Loucy (cell line): ENCODE measurements around the gene BBC3.

Source experiments
- H2AFZ ChIP-seq: fragments of 200-600 bp; sonication (generic); 2 replicates; pipeline ENCODE4 v1.6.0; 2016; ENCODE audit warnings: antibody characterized with exemption, mild to moderate bottlenecking, low read length, moderate library complexity
- H3F3A ChIP-seq: fragments of 200-600 bp; 2 replicates; pipeline ENCODE4 v1.6.0; 2016; ENCODE audit warnings: antibody characterized with exemption, low read depth, mild to moderate bottlenecking
- H3K27me3 ChIP-seq: fragments of 200-600 bp; sonication (generic); 2 replicates; pipeline ENCODE4 v1.6.1; 2014; ENCODE audit warnings: low read length, mild to moderate bottlenecking; ENCODE audit not compliant: insufficient read depth, poor library complexity, severe bottlenecking
- H3K36me3 ChIP-seq: fragments of 200-600 bp; sonication (generic); 2 replicates; pipeline ENCODE4 v1.6.1; 2016; ENCODE audit warnings: low read length; ENCODE audit not compliant: insufficient read depth
- H3K4me1 ChIP-seq: fragments of 200-600 bp; sonication (generic); 2 replicates; pipeline ENCODE4 v1.5.1; 2014; ENCODE audit warnings: low read length, mild to moderate bottlenecking; ENCODE audit not compliant: insufficient read depth, poor library complexity, severe bottlenecking
- H3K4me2 ChIP-seq: fragments of 200-600 bp; sonication (generic); 2 replicates; pipeline ENCODE4 v1.6.0; 2014; ENCODE audit warnings: antibody characterized with exemption, low read length, low read depth, mild to moderate bottlenecking; ENCODE audit not compliant: poor library complexity, severe bottlenecking
- H3K4me3 ChIP-seq: fragments of 200-600 bp; sonication (generic); 2 replicates; pipeline ENCODE4 v1.5.1; 2014; ENCODE audit warnings: low read length, mild to moderate bottlenecking, mixed read lengths; ENCODE audit not compliant: poor library complexity, severe bottlenecking
- H3K79me2 ChIP-seq: fragments of 200-600 bp; sonication (generic); 2 replicates; pipeline ENCODE4 v1.6.1; 2014; ENCODE audit warnings: low read length; ENCODE audit not compliant: insufficient read depth
- H3K9ac ChIP-seq: fragments of 200-600 bp; sonication (generic); 2 replicates; pipeline ENCODE4 v1.6.0; 2014; ENCODE audit warnings: mild to moderate bottlenecking, low read depth, low read length, moderate library complexity; ENCODE audit not compliant: poor library complexity, severe bottlenecking
- H3K9me2 ChIP-seq: fragments of 200-600 bp; sonication (generic); replicated peaks from 2 replicates; pipeline ENCODE4 v1.6.1; 2016; ENCODE audit warnings: low read depth, low read length, mixed read lengths
- H3K9me3 ChIP-seq: fragments of 200-600 bp; sonication (generic); 2 replicates; pipeline ENCODE4 v1.6.1; 2014; ENCODE audit warnings: mild to moderate bottlenecking, antibody characterized with exemption, low read length, low read depth; ENCODE audit not compliant: insufficient read depth
- H4K20me1 ChIP-seq: fragments of 200-600 bp; sonication (generic); 2 replicates; pipeline ENCODE4 v1.6.0; 2014; ENCODE audit warnings: antibody characterized with exemption, low read length, mild to moderate bottlenecking; ENCODE audit not compliant: insufficient read depth, poor library complexity, severe bottlenecking
- EZH2phosphoT487 ChIP-seq: fragments of 200-600 bp; IDR thresholded peaks from 2 replicates; pipeline ENCODE4 v1.6.1; 2018; ENCODE audit warnings: antibody characterized with exemption, mild to moderate bottlenecking, moderate library complexity, borderline replicate concordance
- TF ChIP-seq, protein P1 (sequence below): fragments of 200-600 bp; sonication (generic); conservative IDR thresholded peaks from 2 replicates; pipeline ENCODE4 v1.5.1; 2014; ENCODE audit warnings: mild to moderate bottlenecking, antibody characterized with exemption, low read length

The BBC3 gene

DNA sequence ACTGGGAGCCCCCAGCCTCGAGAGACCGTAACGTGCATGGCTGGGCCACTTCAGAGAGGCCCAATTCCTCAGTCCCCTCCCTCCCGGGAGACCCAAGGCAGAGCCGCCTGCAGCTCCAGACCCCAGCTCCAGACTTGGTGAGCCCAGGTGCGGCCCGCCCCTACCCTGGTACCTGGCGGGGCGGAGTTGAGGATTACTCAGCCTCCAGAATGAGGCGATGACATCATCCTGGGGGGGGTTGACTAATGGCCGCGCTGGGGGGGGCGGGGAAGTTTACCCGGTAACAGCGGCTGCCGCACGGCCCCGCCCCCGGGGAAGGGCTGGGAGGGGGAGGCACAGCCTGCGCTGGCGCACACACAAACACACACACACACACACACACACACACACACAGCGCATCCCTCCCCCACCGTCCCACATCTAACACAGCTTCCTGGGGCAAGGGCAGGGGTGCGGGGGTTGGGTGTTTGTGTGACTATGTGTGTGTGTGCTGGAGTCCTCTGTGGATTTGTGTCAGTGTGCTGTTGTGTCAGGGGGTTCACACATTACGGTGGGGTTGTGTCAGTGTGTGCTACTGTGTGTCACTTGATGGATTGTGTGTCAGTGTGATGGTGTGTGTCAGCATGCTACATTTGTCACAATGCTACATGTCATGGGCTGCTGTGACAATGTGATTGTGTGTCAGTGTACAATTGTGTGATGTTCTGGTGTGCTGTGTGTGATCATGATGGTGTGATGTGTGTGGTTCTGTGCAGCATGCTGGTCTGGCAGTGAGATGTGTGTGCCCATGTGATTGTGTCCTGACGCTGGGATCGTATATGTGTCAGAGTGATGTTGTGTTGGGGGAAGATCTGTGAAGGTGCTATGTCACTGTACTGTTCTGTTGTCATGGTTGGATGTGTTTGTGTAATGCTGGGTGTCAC is 10.3 kb upstream of the BBC3 start:
- no peak overlapping the region for H2AFZ ChIP-seq
- TF ChIP-seq, protein P1, sequence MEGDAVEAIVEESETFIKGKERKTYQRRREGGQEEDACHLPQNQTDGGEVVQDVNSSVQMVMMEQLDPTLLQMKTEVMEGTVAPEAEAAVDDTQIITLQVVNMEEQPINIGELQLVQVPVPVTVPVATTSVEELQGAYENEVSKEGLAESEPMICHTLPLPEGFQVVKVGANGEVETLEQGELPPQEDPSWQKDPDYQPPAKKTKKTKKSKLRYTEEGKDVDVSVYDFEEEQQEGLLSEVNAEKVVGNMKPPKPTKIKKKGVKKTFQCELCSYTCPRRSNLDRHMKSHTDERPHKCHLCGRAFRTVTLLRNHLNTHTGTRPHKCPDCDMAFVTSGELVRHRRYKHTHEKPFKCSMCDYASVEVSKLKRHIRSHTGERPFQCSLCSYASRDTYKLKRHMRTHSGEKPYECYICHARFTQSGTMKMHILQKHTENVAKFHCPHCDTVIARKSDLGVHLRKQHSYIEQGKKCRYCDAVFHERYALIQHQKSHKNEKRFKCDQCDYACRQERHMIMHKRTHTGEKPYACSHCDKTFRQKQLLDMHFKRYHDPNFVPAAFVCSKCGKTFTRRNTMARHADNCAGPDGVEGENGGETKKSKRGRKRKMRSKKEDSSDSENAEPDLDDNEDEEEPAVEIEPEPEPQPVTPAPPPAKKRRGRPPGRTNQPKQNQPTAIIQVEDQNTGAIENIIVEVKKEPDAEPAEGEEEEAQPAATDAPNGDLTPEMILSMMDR, result no peak
- no peak for TF ChIP-seq EZH2phosphoT487
- peak overlapping the region; percentile 8 for H3K4me3 ChIP-seq
- peaks cover 16% of the 10 kb centered on the region for H3K4me1 ChIP-seq
- H3K9me3 ChIP-seq, result no peaks in the 10 kb centered on the region
- peak overlapping the region; percentile 37 for H3K4me2 ChIP-seq
- no peaks in the 10 kb centered on the region for H4K20me1 ChIP-seq
- no peaks in the 10 kb centered on the region for H3K36me3 ChIP-seq
- H3K27me3 ChIP-seq, result peaks cover 4% of the 10 kb centered on the region
- H3K9ac ChIP-seq, result no peak overlapping the region
- H3F3A ChIP-seq, result peaks cover 4% of the 10 kb centered on the region; the same call in 1 of the 2 replicates
- H3K79me2 ChIP-seq, result no peaks in the 10 kb centered on the region
- H3K9me2 ChIP-seq, result no peaks in the 10 kb centered on the region

DNA sequence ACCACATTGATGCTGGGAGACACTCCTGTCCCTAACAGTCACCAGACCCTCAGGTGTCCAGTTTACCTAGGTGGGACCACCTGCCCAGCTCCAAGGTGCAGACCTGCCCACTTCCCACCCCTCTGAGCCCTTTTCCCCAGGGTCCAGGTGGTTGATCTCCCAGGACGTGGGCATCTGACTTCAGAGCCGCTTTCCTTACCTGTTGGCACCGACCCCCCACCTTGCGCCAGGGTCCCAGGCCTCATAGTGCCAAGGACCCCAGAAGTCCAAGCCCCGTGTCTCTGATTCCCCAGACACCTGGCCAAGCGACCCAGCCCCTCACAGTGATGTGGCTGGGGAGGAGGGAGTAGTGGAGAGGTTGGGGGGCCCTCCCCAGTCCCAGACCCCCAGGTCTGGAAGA is 9.6 kb upstream of the BBC3 start:
- H3K27me3 ChIP-seq, result peaks cover 4% of the 10 kb centered on the region
- H4K20me1 ChIP-seq, result no peaks in the 10 kb centered on the region
- no peaks in the 10 kb centered on the region for H3K9me2 ChIP-seq
- H3K4me2 ChIP-seq, result no peak overlapping the region
- peaks cover 4% of the 10 kb centered on the region; the same call in 1 of the 2 replicates for H3F3A ChIP-seq
- no peaks in the 10 kb centered on the region for H3K36me3 ChIP-seq
- no peaks in the 10 kb centered on the region for H3K9me3 ChIP-seq
- H3K79me2 ChIP-seq, result no peaks in the 10 kb centered on the region
- H2AFZ ChIP-seq, result no peak overlapping the region
- no peak overlapping the region for H3K9ac ChIP-seq
- no peak overlapping the region for H3K4me3 ChIP-seq
- H3K4me1 ChIP-seq, result peaks cover 16% of the 10 kb centered on the region
- no peak for TF ChIP-seq EZH2phosphoT487

DNA sequence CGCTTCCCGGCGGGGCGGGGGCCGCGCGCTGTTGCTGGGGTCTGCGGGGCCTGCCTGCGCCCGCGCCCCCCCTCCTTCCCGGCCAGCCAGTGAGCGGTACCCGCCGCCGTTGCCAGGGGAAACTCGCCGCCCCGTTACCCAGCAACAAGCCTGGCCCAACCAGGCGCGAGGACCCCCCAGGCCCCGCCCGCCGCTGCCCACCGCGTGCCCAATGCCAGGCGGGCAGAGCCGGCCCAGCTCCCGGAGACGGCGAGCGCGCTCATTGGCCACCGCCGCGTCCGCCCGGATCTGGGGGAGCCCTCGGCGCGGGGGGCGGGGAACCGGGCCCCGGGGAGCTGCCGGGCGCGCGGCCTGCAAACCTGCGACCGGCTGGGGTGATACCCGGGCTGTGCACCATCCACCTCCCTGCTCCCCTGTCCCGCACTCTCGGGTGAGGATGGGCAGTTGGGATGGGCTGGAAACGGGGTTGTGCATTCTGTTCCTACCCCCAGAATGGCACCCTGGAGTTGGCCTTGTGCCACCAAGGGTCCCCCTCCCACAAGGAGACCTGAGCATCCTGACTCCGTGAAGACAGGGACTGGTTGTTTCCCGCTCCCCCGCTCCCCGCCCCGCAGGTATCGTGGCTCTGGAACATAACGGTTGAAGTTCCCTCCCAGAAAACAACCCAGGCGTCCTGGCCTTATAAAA is 8.8 kb upstream of the BBC3 start:
- Histone ChIP-seq H3K4me3 (peak overlapping the region; percentile 19), H3F3A (peaks cover 4% of the 10 kb centered on the region; the same call in 1 of the 2 replicates), H3K9me2 (no peaks in the 10 kb centered on the region), H4K20me1 (no peaks in the 10 kb centered on the region), H3K9ac (no peak overlapping the region), H2AFZ (no peak overlapping the region), H3K36me3 (no peaks in the 10 kb centered on the region), H3K4me2 (peak overlapping the region; percentile 18), H3K4me1 (peaks cover 13% of the 10 kb centered on the region), H3K9me3 (no peaks in the 10 kb centered on the region), H3K79me2 (no peaks in the 10 kb centered on the region), H3K27me3 (peaks cover 4% of the 10 kb centered on the region)
- TF ChIP-seq, protein P1, result no peak
- no peak for TF ChIP-seq EZH2phosphoT487
